ENCODE data around the gene OSBPL1A. TPM values are rescaled to one million over a fixed set of nuclear protein-coding genes. Genes with fewer than 3 reads are reported as not detected.

OSBPL1A gene
- total RNA-seq, 1 experiment from 2014 or later, result 34.8 TPM

GRCh38 chr18:24370120-24370519, 27.5 kb downstream of the OSBPL1A start:
- CTCF ChIA-PET, result no interaction called here
- no peak for TF ChIP-seq CTCF (IDR thresholded peaks at IDR 0.05; ENCODE audit: unreplicated experiment)
- Mint-ChIP-seq H3K4me3 (ENCODE audit: low read depth, unreplicated experiment) (no peak overlapping the region), H3K4me1 (ENCODE audit: low read depth, unreplicated experiment) (no peaks in the 10 kb centered on the region), H3K27ac (ENCODE audit: unreplicated experiment) (no peak overlapping the region), H3K27me3 (ENCODE audit: unreplicated experiment) (no peaks in the 10 kb centered on the region), H3K9me3 (ENCODE audit: low read depth, unreplicated experiment) (no peaks in the 10 kb centered on the region), H3K36me3 (ENCODE audit: insufficient read depth, unreplicated experiment) (no peaks in the 10 kb centered on the region)
- intact Hi-C loops (cut with micrococcal nuclease; ENCODE audit: unreplicated experiment), result no loop called here
- no peak for DNase-seq
- no TSS peak for BruUV-seq (replicated peaks)

- BruUV-seq (replicated peaks), result no TSS peak
- DNase-seq, result no peak
- Mint-ChIP-seq H3K27ac (ENCODE audit: unreplicated experiment) (no peak overlapping the region), H3K36me3 (ENCODE audit: insufficient read depth, unreplicated experiment) (no peaks in the 10 kb centered on the region), H3K9me3 (ENCODE audit: low read depth, unreplicated experiment) (no peaks in the 10 kb centered on the region), H3K4me1 (ENCODE audit: low read depth, unreplicated experiment) (no peaks in the 10 kb centered on the region), H3K27me3 (ENCODE audit: unreplicated experiment) (no peaks in the 10 kb centered on the region), H3K4me3 (ENCODE audit: low read depth, unreplicated experiment) (no peak overlapping the region)
- TF ChIP-seq CTCF (IDR thresholded peaks at IDR 0.05; ENCODE audit: unreplicated experiment), result no peak
- CTCF ChIA-PET, result interaction anchor here (1.0 kb wide), 1 partner anchor 9 kb away, joined by 4 read pairs; no protein-coding TSS in a partner anchor
- intact Hi-C loops (cut with micrococcal nuclease; ENCODE audit: unreplicated experiment), result no loop called here
Measured at GRCh38 chr18:24369426-24369825, 28.2 kb downstream of the OSBPL1A start.

- Mint-ChIP-seq H3K4me3 (ENCODE audit: low read depth, unreplicated experiment) (no peak overlapping the region), H3K9me3 (ENCODE audit: low read depth, unreplicated experiment) (no peaks in the 10 kb centered on the region), H3K36me3 (ENCODE audit: insufficient read depth, unreplicated experiment) (no peaks in the 10 kb centered on the region), H3K27me3 (ENCODE audit: unreplicated experiment) (no peaks in the 10 kb centered on the region), H3K4me1 (ENCODE audit: low read depth, unreplicated experiment) (no peaks in the 10 kb centered on the region), H3K27ac (ENCODE audit: unreplicated experiment) (no peak overlapping the region)
- DNase-seq, result no peak
- intact Hi-C loops (cut with micrococcal nuclease; ENCODE audit: unreplicated experiment), result no loop called here
- no TSS peak for BruUV-seq (replicated peaks)
- no peak for TF ChIP-seq CTCF (IDR thresholded peaks at IDR 0.05; ENCODE audit: unreplicated experiment)
- CTCF ChIA-PET, result interaction anchor here (1.0 kb wide), 1 partner anchor 9 kb away, joined by 4 read pairs; no protein-coding TSS in a partner anchor
Measured at GRCh38 chr18:24368749-24369148, 28.9 kb downstream of the OSBPL1A start.

GRCh38 chr18:24366328-24366727, 31.3 kb downstream of the OSBPL1A start:
- DNase-seq, result no peak
- no peak for TF ChIP-seq CTCF (IDR thresholded peaks at IDR 0.05; ENCODE audit: unreplicated experiment)
- no peaks in the 10 kb centered on the region for H3K27me3 Mint-ChIP-seq (ENCODE audit: unreplicated experiment)
- no TSS peak for BruUV-seq (replicated peaks)
- no peaks in the 10 kb centered on the region for H3K9me3 Mint-ChIP-seq (ENCODE audit: low read depth, unreplicated experiment)
- intact Hi-C loops (cut with micrococcal nuclease; ENCODE audit: unreplicated experiment), result no loop called here
- H3K27ac Mint-ChIP-seq (ENCODE audit: unreplicated experiment), result no peak overlapping the region
- no peak overlapping the region for H3K4me3 Mint-ChIP-seq (ENCODE audit: low read depth, unreplicated experiment)
- no peaks in the 10 kb centered on the region for H3K36me3 Mint-ChIP-seq (ENCODE audit: insufficient read depth, unreplicated experiment)
- CTCF ChIA-PET, result interaction anchor here (0.7 kb wide), 1 partner anchor 19 kb away, joined by 3 read pairs; no protein-coding TSS in a partner anchor
- H3K4me1 Mint-ChIP-seq (ENCODE audit: low read depth, unreplicated experiment), result peaks cover 6% of the 10 kb centered on the region

Measured in Calu3 (cell line).